Heart left ventricle (tissue), 13 donors: Measurements from ENCODE around the gene TBX10.

Experiments used
- POLR2A ChIP-seq, 2 donors: fragments of 450-650 bp; IDR thresholded peaks; one replicate each; pipeline ENCODE4 v1.6.1; 2017; ENCODE audit warnings: antibody characterized with exemption in 2 of 2, mild to moderate bottlenecking in 2 of 2, moderate library complexity in 2 of 2
- TF ChIP-seq, protein P1 (sequence below), 12 donors: fragments of 200-600 bp; sonication (generic) in 4 of 12; IDR thresholded peaks; one replicate each; pipeline versions ENCODE4 v1.5.0 to v1.8.0; 2018 to 2022; ENCODE audit warnings: antibody characterized with exemption in 12 of 12, mild to moderate bottlenecking in 5 of 12
- donor health status: ischemic (EF 13 %, LVEDD 7.1; RV severe dilation, severe dysfunction).
- donor health status: DM: no; HTN: yes; CAD: no.
- donor health status: DM: no; HTN: no; CAD: no.
- donor health status: ischemic (EF 25% LVEDD 6.9; RV normal size, moderate dysfunction).
- donor health status: ischemic (EF 25% LVEDD 5.7; RV mildly dilated, moderate dysfunction).
- donor health status: ischemic (EF 35%, LVEDD 5.7; RV mildly dilated, moderate dysfunction).
- donor health status: nonischemic (EF 11% LVEDD 7.7; RV severe dilation, severe dysfunction).
- donor health status: DM: yes; HTN: yes; CAD: no.
- donor health status: PGD.
- donor health status: ischemic (EF 29% LVEDD 5.4; RV normal size, mild dysfunction).
- donor health status: nonischemic (EF 23%, LVEDD 6.1; RV moderate dilation, normal function).

DNA sequence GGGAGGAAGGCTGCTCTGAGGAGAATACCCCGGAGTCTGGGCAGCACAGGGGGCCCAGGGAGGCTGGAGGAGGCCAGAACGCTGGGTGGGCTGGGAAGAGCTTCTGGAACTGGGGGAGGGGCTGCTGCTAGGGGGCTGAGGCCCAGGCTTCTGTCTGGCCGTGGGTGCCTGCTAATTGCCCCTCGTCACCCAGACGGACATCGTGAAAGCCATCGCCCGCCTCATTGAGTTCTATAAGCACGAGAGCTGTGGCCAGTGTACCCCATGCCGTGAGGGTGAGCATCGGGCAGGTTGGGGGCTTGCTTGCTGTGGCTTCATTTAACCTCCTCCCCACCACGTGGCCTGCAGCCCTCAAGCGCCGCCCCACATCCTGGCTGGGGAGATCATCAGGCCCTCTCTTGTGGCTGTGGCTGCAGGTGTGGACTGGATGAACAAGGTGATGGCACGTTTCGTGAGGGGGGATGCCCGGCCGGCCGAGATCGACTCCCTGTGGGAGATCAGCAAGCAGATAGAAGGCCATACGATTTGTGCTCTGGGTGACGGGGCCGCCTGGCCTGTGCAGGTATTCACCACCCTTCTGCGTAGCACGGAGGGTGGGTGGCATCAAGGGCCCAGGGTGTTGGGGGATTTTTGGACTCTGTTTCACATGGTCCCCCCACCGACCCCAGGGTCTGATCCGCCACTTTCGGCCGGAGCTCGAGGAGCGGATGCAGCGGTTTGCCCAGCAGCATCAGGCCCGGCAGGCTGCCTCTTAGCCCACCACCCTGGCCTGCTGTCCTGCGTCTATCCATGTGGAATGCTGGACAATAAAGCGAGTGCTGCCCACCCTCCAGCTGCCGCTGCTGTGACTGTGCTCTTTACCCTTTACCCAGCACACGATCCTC is 27.6 kb downstream of the TBX10 start:
- TF ChIP-seq, protein P1, sequence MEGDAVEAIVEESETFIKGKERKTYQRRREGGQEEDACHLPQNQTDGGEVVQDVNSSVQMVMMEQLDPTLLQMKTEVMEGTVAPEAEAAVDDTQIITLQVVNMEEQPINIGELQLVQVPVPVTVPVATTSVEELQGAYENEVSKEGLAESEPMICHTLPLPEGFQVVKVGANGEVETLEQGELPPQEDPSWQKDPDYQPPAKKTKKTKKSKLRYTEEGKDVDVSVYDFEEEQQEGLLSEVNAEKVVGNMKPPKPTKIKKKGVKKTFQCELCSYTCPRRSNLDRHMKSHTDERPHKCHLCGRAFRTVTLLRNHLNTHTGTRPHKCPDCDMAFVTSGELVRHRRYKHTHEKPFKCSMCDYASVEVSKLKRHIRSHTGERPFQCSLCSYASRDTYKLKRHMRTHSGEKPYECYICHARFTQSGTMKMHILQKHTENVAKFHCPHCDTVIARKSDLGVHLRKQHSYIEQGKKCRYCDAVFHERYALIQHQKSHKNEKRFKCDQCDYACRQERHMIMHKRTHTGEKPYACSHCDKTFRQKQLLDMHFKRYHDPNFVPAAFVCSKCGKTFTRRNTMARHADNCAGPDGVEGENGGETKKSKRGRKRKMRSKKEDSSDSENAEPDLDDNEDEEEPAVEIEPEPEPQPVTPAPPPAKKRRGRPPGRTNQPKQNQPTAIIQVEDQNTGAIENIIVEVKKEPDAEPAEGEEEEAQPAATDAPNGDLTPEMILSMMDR (IDR thresholded peaks at IDR 0.05): no peak
- TF ChIP-seq POLR2A (IDR thresholded peaks at IDR 0.05): no peak
